ENCODE data around the gene SND1.

GRCh38 chr7:127983804-127984332, 331.9 kb downstream of the SND1 start:
- TF ChIP-seq CTCF (IDR thresholded peaks at IDR 0.05; ENCODE audit: low read depth, low read length, poor library complexity, severe bottlenecking) (no peak), EZH2phosphoT487 (IDR thresholded peaks at IDR 0.05; ENCODE audit: borderline replicate concordance, low read length) (no peak)
